Smooth muscle cell (in vitro differentiated cells): ENCODE data around the gene MBNL1. TPM values are rescaled to one million over a fixed set of nuclear protein-coding genes. Genes with fewer than 3 reads are reported as not detected.

Experiments used
- DNase-seq: peaks from one replicate; lab custom pipeline; 2025; ENCODE audit not compliant: unreplicated experiment; lab: John Stamatoyannopoulos, UW
- H2AFZ ChIP-seq: fragments of 200-600 bp; sonication (generic); 2 replicates; pipeline ENCODE4 v1.6.0; 2016; ENCODE audit warnings: antibody characterized with exemption, low read depth, mild to moderate bottlenecking
- H3F3A ChIP-seq: fragments of 200-600 bp; sonication (generic); 2 replicates; pipeline ENCODE4 v1.6.0; 2017; ENCODE audit warnings: antibody characterized with exemption, low read depth
- H3K27ac ChIP-seq: fragments of 200-600 bp; sonication (generic); 2 replicates; pipeline ENCODE4 v1.5.1; 2016; ENCODE audit warnings: low read depth, mild to moderate bottlenecking
- H3K27me3 ChIP-seq: fragments of 200-600 bp; sonication (generic); 2 replicates; pipeline ENCODE4 v1.6.1; 2016; ENCODE audit warnings: low read depth, mild to moderate bottlenecking
- H3K36me3 ChIP-seq: fragments of 200-600 bp; sonication (generic); 2 replicates; pipeline ENCODE4 v1.5.1; 2016; ENCODE audit warnings: low read depth
- H3K4me1 ChIP-seq: fragments of 200-600 bp; sonication (generic); 2 replicates; pipeline ENCODE4 v1.5.1; 2016; ENCODE audit warnings: low read depth
- H3K4me2 ChIP-seq: fragments of 200-600 bp; sonication (generic); 2 replicates; pipeline ENCODE4 v1.6.0; 2016; ENCODE audit warnings: mild to moderate bottlenecking
- H3K4me3 ChIP-seq: fragments of 200-600 bp; sonication (generic); 2 replicates; pipeline ENCODE4 v1.5.1; 2016; ENCODE audit warnings: mild to moderate bottlenecking
- H3K79me2 ChIP-seq: fragments of 200-600 bp; sonication (generic); 2 replicates; pipeline ENCODE4 v1.6.0; 2016; ENCODE audit warnings: low read depth, mild to moderate bottlenecking
- H3K9ac ChIP-seq: fragments of 200-600 bp; sonication (generic); 2 replicates; pipeline ENCODE4 v1.6.0; 2016; ENCODE audit warnings: low read depth
- H3K9me3 ChIP-seq: fragments of 200-600 bp; sonication (generic); replicated peaks from 2 replicates; pipeline ENCODE4 v1.5.1; 2016; ENCODE audit warnings: low read depth
- H4K20me1 ChIP-seq: fragments of 200-600 bp; sonication (generic); 2 replicates; pipeline ENCODE4 v1.6.0; 2016; ENCODE audit warnings: low read depth
- CTCF ChIP-seq: fragments of 200-600 bp; sonication (generic); IDR thresholded peaks from 2 replicates; pipeline ENCODE4 v1.5.1; 2017; ENCODE audit warnings: borderline replicate concordance, mild to moderate bottlenecking, antibody characterized with exemption; ENCODE audit not compliant: insufficient read depth, poor library complexity, severe bottlenecking
- WGBS: methylation state at CpG from one replicate; pipeline ENCODE4 v1.1.7; 2016; ENCODE audit warnings: low lambda C conversion rate; 5-methylcytosine and 5-hydroxymethylcytosine counted together
- polyA plus RNA-seq: library from polyadenylated mRNA; unstranded; fragments of >200 nt; fragmentation: Nextera tagmentation; extraction: Ambion mirVana; gene quantifications from 2 replicates; pipeline ENCODE4 v1.2.1, GENCODE V29; 2016
- total RNA-seq: library from RNA; depleted of rRNA; stranded (reverse); fragments of >200 nt; gene quantifications from 2 replicates; pipeline ENCODE4 v1.2.3, GENCODE V29; 2014

MBNL1 gene
- total and polyA plus RNA-seq, 2 experiments from 2014 or later: 19.5 to 128 TPM

DNA sequence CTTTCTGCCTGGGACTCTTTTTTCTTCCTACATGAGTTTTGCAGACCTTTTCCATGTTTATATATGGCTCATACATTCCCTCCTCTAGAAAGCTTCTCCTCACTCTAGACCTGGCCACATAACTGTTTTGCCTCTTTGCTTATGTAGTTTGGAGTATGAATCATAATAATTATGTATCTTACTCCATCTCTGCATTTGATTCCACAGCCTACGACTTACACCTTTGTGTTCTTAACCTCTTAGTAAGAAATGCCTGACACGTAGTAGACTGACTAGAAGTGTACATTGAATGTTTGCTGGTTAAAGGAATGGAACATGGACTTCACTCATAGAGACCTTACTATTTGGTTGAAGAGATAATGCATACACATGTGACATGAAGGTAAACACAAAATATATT, 56.4 kb downstream of the MBNL1 start:
- Histone ChIP-seq H3K9ac (no peak overlapping the region), H3K4me3 (no peak overlapping the region), H3K36me3 (no peaks in the 10 kb centered on the region), H3K27ac (no peak overlapping the region), H3F3A (peaks cover 9% of the 10 kb centered on the region), H3K79me2 (peaks cover 91% of the 10 kb centered on the region), H3K4me1 (peaks cover 11% of the 10 kb centered on the region), H3K4me2 (no peak overlapping the region), H4K20me1 (peaks cover 41% of the 10 kb centered on the region), H2AFZ (no peak overlapping the region), H3K27me3 (no peaks in the 10 kb centered on the region), H3K9me3 (no peaks in the 10 kb centered on the region)
- no peak for DNase-seq
- 91% methylated on average over 2 of the region's 2 CpGs for WGBS
- TF ChIP-seq CTCF: no peak

DNA sequence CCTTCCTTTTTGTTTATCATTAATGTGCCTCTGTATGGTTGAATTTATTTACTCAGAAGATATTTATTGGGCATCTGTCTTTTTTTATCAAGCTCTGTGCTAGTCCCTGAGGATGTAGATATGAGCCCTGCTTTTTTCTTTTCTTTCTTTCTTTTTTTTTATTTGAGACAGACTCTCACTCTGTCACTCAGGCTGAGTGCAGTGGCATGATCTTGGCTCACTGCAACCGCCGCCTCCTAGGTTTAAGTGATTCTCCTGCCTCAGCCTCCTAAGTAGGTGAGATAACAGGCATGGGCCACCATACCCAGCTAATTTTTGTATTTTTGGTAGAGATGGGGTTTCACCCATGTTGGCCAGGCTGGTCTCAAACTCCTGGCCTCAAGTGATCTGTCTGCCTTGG, 58.5 kb downstream of the MBNL1 start:
- H3K9ac ChIP-seq: no peak overlapping the region
- peaks cover 85% of the 10 kb centered on the region for H3K79me2 ChIP-seq
- TF ChIP-seq CTCF: no peak
- H3K27ac ChIP-seq: peak overlapping the region; percentile 4
- H3K9me3 ChIP-seq: no peaks in the 10 kb centered on the region
- no peaks in the 10 kb centered on the region for H3K27me3 ChIP-seq
- peaks cover 9% of the 10 kb centered on the region for H3F3A ChIP-seq
- no peaks in the 10 kb centered on the region for H3K36me3 ChIP-seq
- no peak overlapping the region for H2AFZ ChIP-seq
- no peak for DNase-seq
- no peak overlapping the region for H3K4me2 ChIP-seq
- peaks cover 11% of the 10 kb centered on the region for H3K4me1 ChIP-seq
- 71% methylated on average over 2 of the region's 2 CpGs for WGBS
- H4K20me1 ChIP-seq: peaks cover 42% of the 10 kb centered on the region
- H3K4me3 ChIP-seq: no peak overlapping the region

DNA sequence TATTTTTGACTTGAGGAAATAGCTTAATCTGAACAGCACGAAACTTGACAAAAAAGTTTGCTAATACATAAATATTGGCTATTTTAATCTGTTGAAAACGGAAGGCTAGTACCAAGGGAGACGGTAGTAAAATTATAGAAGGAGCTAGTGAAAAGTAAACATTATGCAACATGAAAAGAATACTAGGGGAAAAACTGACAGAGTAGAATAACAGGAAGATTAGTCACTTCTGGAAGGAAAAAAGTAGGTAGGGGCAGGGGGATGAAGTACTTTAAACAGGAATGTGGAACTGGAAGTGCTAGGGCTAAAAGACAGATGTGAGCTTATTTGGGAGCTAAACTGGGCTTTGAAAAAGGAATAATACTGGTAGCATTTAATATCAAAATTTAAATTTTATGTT, 60.1 kb downstream of the MBNL1 start:
- Histone ChIP-seq H3K4me3 (peak overlapping the region; percentile 19), H3K4me1 (peaks cover 11% of the 10 kb centered on the region), H3K79me2 (peaks cover 84% of the 10 kb centered on the region), H3F3A (peaks cover 9% of the 10 kb centered on the region), H3K27me3 (no peaks in the 10 kb centered on the region), H3K27ac (peak overlapping the region; percentile 93), H3K4me2 (peak overlapping the region; percentile 60), H4K20me1 (peaks cover 36% of the 10 kb centered on the region), H3K9me3 (no peaks in the 10 kb centered on the region), H3K9ac (peak overlapping the region; percentile 41), H2AFZ (no peak overlapping the region), H3K36me3 (no peaks in the 10 kb centered on the region)
- WGBS: 10% methylated on average over 3 of the region's 3 CpGs
- no peak for DNase-seq
- no peak for TF ChIP-seq CTCF

- no peak for DNase-seq
- 24% methylated on average over 2 of the region's 2 CpGs for WGBS
- H3K79me2 ChIP-seq: peaks cover 86% of the 10 kb centered on the region
- H3K9me3 ChIP-seq: no peaks in the 10 kb centered on the region
- H3K27ac ChIP-seq: peak overlapping the region; percentile 68
- H3K4me1 ChIP-seq: peaks cover 11% of the 10 kb centered on the region
- H3K4me3 ChIP-seq: no peak overlapping the region
- peaks cover 49% of the 10 kb centered on the region for H4K20me1 ChIP-seq
- H3K9ac ChIP-seq: peak overlapping the region; percentile 25
- H2AFZ ChIP-seq: no peak overlapping the region
- H3F3A ChIP-seq: peaks cover 9% of the 10 kb centered on the region
- peak overlapping the region; percentile 44 for H3K4me2 ChIP-seq
- H3K27me3 ChIP-seq: no peaks in the 10 kb centered on the region
- no peaks in the 10 kb centered on the region for H3K36me3 ChIP-seq
- no peak for TF ChIP-seq CTCF
Observed at GRCh38 chr3:152330559-152330958, 61.8 kb downstream of the MBNL1 start.
